GM18858 (cell line): ENCODE results near the gene ZNF446.
A peak's percentile ranks its signal among the peaks of the same experiment; 100 is the strongest.
"Not testable (repeated sequence)": the region's sequence is repeated elsewhere in the genome, so short reads cannot be mapped to it uniquely, and the experiment has no call there.

Source experiments
- ATAC-seq: cut with Tn5 transposase; IDR thresholded peaks from one replicate; pipeline ENCODE4 v1.9.1; 2021; ENCODE audit not compliant: unreplicated experiment

Gene ZNF446

GRCh38 chr19:58475714-58476497, at the start of gene ZNF446:
Gene ZNF446, plus strand, starts transcription at chr19:58476352. Its CDS starts 867 bp downstream, at chr19:58477219.
- peak; percentile 71 for ATAC-seq

DNA sequence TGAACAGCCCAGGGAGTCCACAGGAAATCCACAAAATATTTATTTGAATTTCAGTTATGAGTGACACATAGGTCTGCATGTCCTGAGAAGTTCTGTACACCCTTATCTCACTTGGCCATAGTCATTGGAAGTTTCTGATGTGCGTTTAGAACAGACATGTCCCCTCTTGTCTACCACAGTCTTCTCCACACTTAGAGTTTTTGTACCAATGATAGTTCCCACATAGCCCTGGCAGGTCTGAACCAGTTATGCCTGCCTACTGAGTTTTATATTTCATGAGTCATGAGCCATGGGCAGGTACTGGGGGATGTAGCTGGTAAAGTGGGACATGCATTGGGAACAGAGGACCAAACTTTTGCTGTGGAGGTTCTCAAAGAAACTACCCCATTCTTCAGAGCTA, 47.5 kb upstream of the ZNF446 start:
- ATAC-seq: no peak

- no peak for ATAC-seq
Measured at GRCh38 chr19:58429745-58430144, 46.4 kb upstream of the ZNF446 start.

DNA sequence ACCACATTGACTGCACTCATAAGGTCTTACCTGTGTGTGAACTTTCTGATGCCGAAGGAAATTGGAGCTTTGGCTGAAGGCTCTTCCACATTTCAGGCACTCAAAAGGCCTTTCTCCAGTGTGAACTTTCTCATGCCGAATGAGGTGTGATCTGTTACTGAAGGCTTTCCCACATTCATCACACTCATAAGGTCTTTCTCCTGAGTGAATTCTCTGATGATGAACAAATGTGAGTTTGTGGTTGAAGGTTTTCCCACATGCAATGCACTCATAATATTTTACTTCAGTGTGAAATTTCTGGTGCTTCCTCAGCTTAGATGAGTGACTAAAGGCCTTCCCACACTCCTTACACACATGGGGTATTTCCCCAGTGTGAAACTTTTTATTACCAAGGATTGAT, 41.9 kb upstream of the ZNF446 start:
- ATAC-seq: no peak

- peak; percentile 93 for ATAC-seq
Measured at GRCh38 chr19:58439576-58440554, 36.3 kb upstream of the ZNF446 start, which contains the start of gene ZNF132. Gene ZNF132, minus strand, starts transcription at chr19:58440153. Its CDS starts 332 bp downstream, at chr19:58439821.

DNA sequence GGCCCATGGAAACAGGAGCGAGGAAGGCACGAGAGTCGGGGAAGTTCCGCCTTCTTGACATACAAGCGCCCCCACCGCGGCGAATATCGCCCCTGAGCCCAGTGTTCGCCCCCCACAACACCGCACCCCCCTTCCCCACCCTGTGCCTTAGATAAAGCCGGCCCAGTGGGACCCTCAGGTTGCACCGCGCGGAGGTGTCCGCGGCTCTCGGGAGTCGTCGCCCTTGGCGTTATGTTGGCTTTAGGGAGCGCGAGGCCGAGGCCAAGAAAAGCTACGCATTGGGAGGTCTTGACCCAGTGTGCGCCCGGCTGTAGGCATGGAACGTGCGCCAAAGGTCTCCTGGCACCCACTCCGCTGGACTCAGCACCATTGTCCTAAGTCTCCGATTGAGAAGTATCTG, 35.6 kb upstream of the ZNF446 start:
- ATAC-seq: no peak

GRCh38 chr19:58442986-58443385, 33.2 kb upstream of the ZNF446 start:
- not testable (repeated sequence) for ATAC-seq

DNA sequence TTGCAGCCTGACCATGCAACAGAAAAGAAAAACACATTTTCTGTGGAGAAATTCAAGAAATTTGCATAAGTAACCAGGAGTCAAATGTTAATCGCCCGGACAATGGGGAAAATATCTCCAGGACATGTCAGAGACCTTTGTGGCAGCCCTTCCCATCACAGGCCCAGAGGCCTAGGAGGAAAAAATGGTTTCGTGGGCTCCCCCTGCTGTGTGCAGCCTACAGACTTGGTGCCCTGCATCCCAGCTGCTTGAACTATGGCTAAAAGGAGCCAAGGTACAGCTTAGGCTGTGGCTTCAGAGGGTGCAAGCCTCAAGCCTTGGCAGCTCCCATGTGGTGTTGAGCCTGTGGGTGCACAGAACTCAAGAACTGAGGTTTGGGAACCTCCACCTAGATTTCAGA, 27.3 kb upstream of the ZNF446 start:
- ATAC-seq: not testable (repeated sequence)

DNA sequence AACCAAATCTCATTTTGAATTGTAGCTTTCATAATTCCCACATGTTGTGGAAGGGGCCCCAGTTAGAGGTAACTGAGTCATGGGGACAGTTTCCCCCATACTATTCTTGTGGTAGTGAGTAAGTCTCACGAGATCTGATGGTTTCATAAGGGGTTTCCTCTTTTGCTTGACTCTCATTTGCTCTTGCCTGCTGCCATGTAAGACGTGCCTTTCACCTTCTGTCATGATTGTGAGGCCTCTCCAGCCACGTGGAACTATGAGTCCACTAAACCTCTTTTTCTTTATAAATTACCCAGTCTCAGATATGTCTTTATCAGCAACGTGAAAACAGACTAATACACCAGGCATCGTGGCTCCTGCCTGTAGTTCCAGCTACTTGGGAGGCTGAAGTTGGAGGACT, 26.2 kb upstream of the ZNF446 start:
- not testable (repeated sequence) for ATAC-seq

DNA sequence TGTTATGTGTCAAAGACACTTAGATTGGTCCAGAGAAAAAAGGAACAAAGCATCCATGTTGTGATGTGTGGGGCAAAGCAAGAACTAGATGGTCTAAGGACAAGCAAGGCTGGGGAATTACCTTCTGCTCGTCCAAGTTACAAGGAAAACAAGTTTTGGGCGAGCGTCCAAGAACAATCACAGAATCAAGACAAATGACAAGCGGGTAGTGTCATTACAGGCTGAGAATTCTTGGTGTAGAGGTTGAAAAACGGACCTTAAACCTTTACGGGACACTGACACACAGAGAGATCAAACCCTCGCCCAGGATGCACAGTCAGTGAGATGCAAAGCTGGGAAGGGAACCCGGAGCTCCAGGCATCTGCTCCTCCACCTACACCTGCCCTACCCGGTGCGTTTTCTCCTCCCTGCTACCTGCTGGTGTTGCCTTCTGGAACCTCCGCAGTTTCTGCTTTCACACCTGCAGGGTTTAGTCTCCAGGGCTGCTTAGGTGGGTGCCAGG, 25.2 kb upstream of the ZNF446 start:
- ATAC-seq: no peak

DNA sequence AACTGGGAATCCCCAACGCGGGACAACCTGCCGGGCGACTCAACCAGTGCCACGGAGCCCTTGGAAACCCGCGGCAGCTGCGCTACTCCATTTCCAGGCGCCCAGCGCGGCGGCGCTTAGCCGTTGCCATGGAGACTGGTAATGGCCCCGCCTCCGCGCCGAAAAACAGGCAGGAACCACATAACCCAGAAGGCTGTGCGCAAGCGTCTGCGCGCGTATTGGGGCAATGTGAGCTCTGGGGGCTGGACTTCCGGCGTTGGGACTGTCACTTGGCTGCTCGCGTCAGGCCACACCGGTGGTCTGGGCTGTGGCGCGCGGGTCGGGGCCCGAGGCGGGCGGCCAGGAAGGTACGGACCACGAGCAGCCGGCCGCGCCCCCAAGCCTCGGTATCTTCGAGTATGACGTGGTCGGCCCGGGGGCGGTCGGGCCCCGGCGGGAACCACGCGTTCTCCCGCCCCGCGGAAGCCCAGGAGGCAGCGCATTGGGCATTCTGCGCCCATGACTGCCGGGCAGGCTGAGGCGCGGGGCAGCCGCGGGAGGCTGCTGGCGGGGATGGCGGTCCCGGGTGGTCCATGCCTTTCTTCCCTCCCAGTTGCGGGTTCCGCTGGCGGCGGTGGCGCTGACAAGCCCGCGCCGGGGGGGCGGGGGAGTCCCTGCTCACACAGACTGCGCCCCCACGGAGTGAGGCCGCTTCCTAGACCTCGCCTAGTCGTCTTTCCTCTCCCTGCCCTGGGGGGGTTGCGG, 24.6 kb upstream of the ZNF446 start, which contains the start of gene ZNF324B:
Gene ZNF324B, plus strand, starts transcription at position 265 of the 744 bp plus-strand sequence. CDS start 2,080 bp downstream, outside the sequence.
- ATAC-seq: peak; percentile 80

- no peak for ATAC-seq
Measured at GRCh38 chr19:58453743-58454142, 22.4 kb upstream of the ZNF446 start.

- ATAC-seq: no peak
Measured at GRCh38 chr19:58455306-58455705, 20.8 kb upstream of the ZNF446 start.

GRCh38 chr19:58456111-58456510, 20.0 kb upstream of the ZNF446 start:
- no peak for ATAC-seq

DNA sequence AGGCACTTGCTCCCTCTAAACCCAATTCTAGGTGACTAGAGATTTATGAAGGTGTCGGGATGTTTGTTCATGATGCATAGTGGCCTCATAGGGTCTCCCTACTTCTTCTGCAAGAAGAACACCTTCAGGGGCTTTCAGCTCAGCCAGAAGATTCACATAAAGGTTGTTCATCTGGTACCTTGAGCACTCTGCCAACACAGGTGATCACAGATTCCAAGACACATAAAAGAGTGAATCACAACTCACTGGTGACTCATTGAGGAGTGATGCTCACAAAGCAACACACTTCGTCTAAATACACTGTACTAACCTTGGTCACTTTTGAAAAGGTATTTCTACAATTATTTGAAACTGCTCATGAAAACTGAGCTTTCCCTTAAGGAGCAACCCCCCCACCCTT, 16.1 kb upstream of the ZNF446 start:
- ATAC-seq: no peak

GRCh38 chr19:58466089-58466759, 9.9 kb upstream of the ZNF446 start:
- peak; percentile 5 for ATAC-seq

DNA sequence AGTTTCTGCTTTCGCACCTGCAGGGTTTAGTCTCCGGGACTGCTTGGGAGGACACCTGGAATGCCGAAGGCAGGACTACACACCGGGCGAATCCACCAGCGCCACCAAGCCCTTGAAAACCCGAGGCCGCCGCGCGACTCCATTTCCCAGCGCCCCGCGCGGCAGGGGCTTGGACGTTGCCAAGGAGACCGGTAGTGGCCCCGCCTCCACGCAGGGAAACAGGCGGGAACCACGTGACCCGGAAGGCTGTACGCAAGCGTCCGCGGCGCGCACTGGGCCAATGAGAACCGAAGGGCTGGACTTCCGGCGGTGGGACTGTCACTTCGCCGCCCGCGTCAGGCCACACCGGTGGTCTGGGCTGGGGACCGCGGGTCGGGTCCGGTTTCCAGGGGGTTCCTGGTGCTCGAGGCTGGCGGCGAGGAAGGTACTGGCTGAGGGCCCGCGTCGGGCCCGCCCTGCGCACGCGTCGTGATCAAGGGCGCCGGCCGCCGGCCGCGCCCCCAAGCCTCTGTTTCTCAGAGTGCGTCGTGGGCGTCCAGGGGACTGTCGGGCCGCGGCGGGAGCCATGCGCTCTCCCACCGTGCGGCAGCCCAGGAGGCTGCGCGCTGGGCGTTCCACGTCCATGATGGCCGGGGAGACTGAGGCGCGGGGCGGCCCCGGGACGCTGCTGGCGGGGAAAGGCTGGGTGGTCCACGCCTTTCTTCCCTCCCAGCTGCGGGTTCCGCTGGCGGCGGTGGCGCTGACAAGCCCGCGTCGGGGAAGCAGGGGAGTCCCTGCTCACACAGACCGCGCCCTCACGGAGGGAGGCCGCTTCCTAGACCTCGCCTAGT, 9.2 kb upstream of the ZNF446 start, which contains the start of gene ZNF324:
Gene ZNF324, plus strand, starts transcription at position 321 of the 830 bp plus-strand sequence. CDS start 2,106 bp downstream, outside the sequence.
- peak; percentile 75 for ATAC-seq

- no peak for ATAC-seq
Measured at GRCh38 chr19:58468216-58468839, 7.8 kb upstream of the ZNF446 start.
